ENCODE measurements around the gene NUF2. TPM values are rescaled to one million over a fixed set of nuclear protein-coding genes. Genes with fewer than 3 reads are reported as not detected.

The NUF2 gene
- total and polyA plus RNA-seq, 2 of the 8 experiments (the other 6 are each of a cell fraction or from before 2014, with no cell fraction given): 12.1 to 28.3 TPM

DNA sequence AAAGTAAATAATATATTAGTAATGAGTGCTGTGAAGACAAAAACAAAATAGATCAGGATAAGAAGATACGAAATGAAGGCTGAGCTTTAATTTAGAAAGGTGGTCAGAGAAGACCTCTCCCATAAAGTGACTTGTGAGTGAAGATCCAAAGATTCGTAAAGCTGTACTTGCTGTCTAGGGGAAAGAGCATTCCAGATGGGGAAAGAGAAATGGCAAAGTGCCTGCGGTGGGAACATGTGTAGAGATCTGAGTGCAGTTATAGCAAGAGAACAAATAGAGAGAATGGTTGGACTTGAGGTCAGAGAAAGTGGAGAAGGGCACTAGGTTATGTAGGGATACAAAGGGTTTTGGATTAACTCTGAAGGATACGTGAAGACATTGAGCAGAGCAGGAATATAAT lies 60.6 kb downstream of the NUF2 start (continued):
- TF ChIP-seq, protein P1, sequence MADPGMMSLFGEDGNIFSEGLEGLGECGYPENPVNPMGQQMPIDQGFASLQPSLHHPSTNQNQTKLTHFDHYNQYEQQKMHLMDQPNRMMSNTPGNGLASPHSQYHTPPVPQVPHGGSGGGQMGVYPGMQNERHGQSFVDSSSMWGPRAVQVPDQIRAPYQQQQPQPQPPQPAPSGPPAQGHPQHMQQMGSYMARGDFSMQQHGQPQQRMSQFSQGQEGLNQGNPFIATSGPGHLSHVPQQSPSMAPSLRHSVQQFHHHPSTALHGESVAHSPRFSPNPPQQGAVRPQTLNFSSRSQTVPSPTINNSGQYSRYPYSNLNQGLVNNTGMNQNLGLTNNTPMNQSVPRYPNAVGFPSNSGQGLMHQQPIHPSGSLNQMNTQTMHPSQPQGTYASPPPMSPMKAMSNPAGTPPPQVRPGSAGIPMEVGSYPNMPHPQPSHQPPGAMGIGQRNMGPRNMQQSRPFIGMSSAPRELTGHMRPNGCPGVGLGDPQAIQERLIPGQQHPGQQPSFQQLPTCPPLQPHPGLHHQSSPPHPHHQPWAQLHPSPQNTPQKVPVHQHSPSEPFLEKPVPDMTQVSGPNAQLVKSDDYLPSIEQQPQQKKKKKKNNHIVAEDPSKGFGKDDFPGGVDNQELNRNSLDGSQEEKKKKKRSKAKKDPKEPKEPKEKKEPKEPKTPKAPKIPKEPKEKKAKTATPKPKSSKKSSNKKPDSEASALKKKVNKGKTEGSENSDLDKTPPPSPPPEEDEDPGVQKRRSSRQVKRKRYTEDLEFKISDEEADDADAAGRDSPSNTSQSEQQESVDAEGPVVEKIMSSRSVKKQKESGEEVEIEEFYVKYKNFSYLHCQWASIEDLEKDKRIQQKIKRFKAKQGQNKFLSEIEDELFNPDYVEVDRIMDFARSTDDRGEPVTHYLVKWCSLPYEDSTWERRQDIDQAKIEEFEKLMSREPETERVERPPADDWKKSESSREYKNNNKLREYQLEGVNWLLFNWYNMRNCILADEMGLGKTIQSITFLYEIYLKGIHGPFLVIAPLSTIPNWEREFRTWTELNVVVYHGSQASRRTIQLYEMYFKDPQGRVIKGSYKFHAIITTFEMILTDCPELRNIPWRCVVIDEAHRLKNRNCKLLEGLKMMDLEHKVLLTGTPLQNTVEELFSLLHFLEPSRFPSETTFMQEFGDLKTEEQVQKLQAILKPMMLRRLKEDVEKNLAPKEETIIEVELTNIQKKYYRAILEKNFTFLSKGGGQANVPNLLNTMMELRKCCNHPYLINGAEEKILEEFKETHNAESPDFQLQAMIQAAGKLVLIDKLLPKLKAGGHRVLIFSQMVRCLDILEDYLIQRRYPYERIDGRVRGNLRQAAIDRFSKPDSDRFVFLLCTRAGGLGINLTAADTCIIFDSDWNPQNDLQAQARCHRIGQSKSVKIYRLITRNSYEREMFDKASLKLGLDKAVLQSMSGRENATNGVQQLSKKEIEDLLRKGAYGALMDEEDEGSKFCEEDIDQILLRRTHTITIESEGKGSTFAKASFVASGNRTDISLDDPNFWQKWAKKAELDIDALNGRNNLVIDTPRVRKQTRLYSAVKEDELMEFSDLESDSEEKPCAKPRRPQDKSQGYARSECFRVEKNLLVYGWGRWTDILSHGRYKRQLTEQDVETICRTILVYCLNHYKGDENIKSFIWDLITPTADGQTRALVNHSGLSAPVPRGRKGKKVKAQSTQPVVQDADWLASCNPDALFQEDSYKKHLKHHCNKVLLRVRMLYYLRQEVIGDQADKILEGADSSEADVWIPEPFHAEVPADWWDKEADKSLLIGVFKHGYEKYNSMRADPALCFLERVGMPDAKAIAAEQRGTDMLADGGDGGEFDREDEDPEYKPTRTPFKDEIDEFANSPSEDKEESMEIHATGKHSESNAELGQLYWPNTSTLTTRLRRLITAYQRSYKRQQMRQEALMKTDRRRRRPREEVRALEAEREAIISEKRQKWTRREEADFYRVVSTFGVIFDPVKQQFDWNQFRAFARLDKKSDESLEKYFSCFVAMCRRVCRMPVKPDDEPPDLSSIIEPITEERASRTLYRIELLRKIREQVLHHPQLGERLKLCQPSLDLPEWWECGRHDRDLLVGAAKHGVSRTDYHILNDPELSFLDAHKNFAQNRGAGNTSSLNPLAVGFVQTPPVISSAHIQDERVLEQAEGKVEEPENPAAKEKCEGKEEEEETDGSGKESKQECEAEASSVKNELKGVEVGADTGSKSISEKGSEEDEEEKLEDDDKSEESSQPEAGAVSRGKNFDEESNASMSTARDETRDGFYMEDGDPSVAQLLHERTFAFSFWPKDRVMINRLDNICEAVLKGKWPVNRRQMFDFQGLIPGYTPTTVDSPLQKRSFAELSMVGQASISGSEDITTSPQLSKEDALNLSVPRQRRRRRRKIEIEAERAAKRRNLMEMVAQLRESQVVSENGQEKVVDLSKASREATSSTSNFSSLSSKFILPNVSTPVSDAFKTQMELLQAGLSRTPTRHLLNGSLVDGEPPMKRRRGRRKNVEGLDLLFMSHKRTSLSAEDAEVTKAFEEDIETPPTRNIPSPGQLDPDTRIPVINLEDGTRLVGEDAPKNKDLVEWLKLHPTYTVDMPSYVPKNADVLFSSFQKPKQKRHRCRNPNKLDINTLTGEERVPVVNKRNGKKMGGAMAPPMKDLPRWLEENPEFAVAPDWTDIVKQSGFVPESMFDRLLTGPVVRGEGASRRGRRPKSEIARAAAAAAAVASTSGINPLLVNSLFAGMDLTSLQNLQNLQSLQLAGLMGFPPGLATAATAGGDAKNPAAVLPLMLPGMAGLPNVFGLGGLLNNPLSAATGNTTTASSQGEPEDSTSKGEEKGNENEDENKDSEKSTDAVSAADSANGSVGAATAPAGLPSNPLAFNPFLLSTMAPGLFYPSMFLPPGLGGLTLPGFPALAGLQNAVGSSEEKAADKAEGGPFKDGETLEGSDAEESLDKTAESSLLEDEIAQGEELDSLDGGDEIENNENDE (IDR thresholded peaks at IDR 0.05; ENCODE audit: insufficient replicate concordance, low read length): no peak
- TF ChIP-seq NRF1 (IDR thresholded peaks at IDR 0.05; ENCODE audit: low read depth, low read length) (no peak), SIN3A (conservative IDR thresholded peaks at IDR 0.05 in 1 of 2, IDR thresholded peaks at IDR 0.05 in 1 of 2; ENCODE audit: low read depth in 1 of 2, low read length in 2 of 2) (no peak)

Measured in H1 (cell line).